Keratinocyte (primary cell): ENCODE results near the gene SORBS1. TPM values are rescaled to one million over a fixed set of nuclear protein-coding genes. Genes with fewer than 3 reads are reported as not detected.

Experiments
- DNase-seq: peaks from one replicate; pipeline ENCODE4 v3.0.0-alpha.2; 2011; ENCODE audit warnings: low read depth, missing footprints, low spot score
- FAIRE-seq: peaks from 2 replicates; lab custom pipeline; 2011; peaks lifted over from hg19 to GRCh38; lab: Jason Lieb, UNC
- H2AFZ ChIP-seq: 2 replicates; pipeline ENCODE4 v1.6.0; 2012; ENCODE audit warnings: low read length, control low read depth, inconsistent platforms; ENCODE audit not compliant: control insufficient read depth
- H3K27ac ChIP-seq: 2 replicates; pipeline ENCODE4 v1.5.1; 2011; ENCODE audit warnings: low read length; ENCODE audit not compliant: control insufficient read depth, insufficient read depth
- H3K27me3 ChIP-seq: 3 replicates; pipeline ENCODE4 v1.6.0; 2011; ENCODE audit warnings: low read length; ENCODE audit not compliant: control insufficient read depth, insufficient read depth; ENCODE audit errors: extremely low read depth
- H3K36me3 ChIP-seq, 2 experiments: 2 replicates in 1 of 2; 3 replicates in 1 of 2; pipeline ENCODE4 v1.5.1; 2011; ENCODE audit warnings: low read length in 2 of 2, mild to moderate bottlenecking in 1 of 2; ENCODE audit not compliant: control insufficient read depth in 2 of 2, insufficient read depth in 2 of 2; ENCODE audit errors: extremely low read depth in 1 of 2
- H3K4me1 ChIP-seq: 3 replicates; pipeline ENCODE4 v1.5.1; 2011; ENCODE audit warnings: low read length; ENCODE audit not compliant: control insufficient read depth, insufficient read depth; ENCODE audit errors: extremely low read depth
- H3K4me2 ChIP-seq: 3 replicates; pipeline ENCODE4 v1.6.0; 2011; ENCODE audit warnings: low read depth, low read length; ENCODE audit not compliant: control insufficient read depth, insufficient read depth; ENCODE audit errors: extremely low read depth
- H3K4me3 ChIP-seq, 3 experiments: fragments of 200-600 bp in 1 of 3; sonication (generic) in 1 of 3; 2 replicates in 2 of 3; 3 replicates in 1 of 3; pipeline ENCODE4 v1.5.1; 2011 to 2016; ENCODE audit warnings: low read length in 3 of 3, mild to moderate bottlenecking in 3 of 3, control low read depth in 2 of 3, inconsistent platforms in 1 of 3, low read depth in 1 of 3, mixed read lengths in 1 of 3, mixed run types in 1 of 3, moderate library complexity in 1 of 3; ENCODE audit not compliant: control insufficient read depth in 2 of 3, insufficient read depth in 2 of 3; ENCODE audit errors: extremely low read depth in 1 of 3
- H3K79me2 ChIP-seq: 2 replicates; pipeline ENCODE4 v1.6.0; 2012; ENCODE audit warnings: low read length; ENCODE audit not compliant: control insufficient read depth, insufficient read depth
- H3K9ac ChIP-seq: 3 replicates; pipeline ENCODE4 v1.6.0; 2011; ENCODE audit warnings: low read length; ENCODE audit not compliant: control insufficient read depth, insufficient read depth; ENCODE audit errors: extremely low read depth
- H3K9me1 ChIP-seq: 3 replicates; pipeline ENCODE4 v1.6.0; 2011; ENCODE audit warnings: low read length; ENCODE audit not compliant: control insufficient read depth, insufficient read depth; ENCODE audit errors: extremely low read depth
- H3K9me3 ChIP-seq: 2 replicates; pipeline ENCODE4 v1.5.1; 2012; ENCODE audit warnings: low read depth, low read length; ENCODE audit not compliant: control insufficient read depth
- H4K20me1 ChIP-seq: 3 replicates; pipeline ENCODE4 v1.6.0; 2011; ENCODE audit warnings: low read length; ENCODE audit not compliant: control insufficient read depth, insufficient read depth; ENCODE audit errors: extremely low read depth
- EZH2 ChIP-seq: IDR thresholded peaks from one replicate; pipeline ENCODE4 v1.6.1; 2012; ENCODE audit warnings: inconsistent platforms, mild to moderate bottlenecking, low read length, moderate library complexity
- dilution Hi-C: fragments of 300-500 bp; cut with MboI; formaldehyde crosslinking; loops from one replicate; pipeline ENCODE4 v1.7.0; 2020; ENCODE audit warnings: low sequenced_read_pairs; ENCODE audit not compliant: extremely low pct_ligation_motif_present
- polyA plus RNA-seq, 5 experiments: library from polyadenylated mRNA; depleted of rRNA in 3 of 5; stranded (reverse) in 3 of 5; stranded (forward) in 1 of 5; unstranded in 1 of 5; fragments of >200 nt; gene quantifications; 1 replicate in 1 of 5; 2 replicates in 3 of 5; 3 replicates in 1 of 5; pipeline versions ENCODE4 v1.2.1 to v1.2.3, GENCODE V29; 2011 to 2012; ENCODE audit warnings: missing spikeins in 2 of 5, low read depth in 1 of 5, low replicate concordance in 1 of 5
- TF ChIP-seq, protein P1 (sequence below), 3 experiments: IDR thresholded peaks in 1 of 3; conservative IDR thresholded peaks in 1 of 3; optimal IDR thresholded peaks in 1 of 3; 2 replicates in 2 of 3; 3 replicates in 1 of 3; pipeline versions ENCODE3 to v1.5.1; 2011; ENCODE audit warnings: low read length in 3 of 3, mild to moderate bottlenecking in 3 of 3, moderate library complexity in 2 of 3, control low read depth in 1 of 3, inconsistent platforms in 1 of 3; ENCODE audit not compliant: insufficient read depth in 2 of 3; ENCODE audit errors: extremely low read depth in 1 of 3

The SORBS1 gene
- polyA plus RNA-seq, 1 donor (not counting 4 experiments of a cell fraction or from before 2014, with no cell fraction given) = 0.42 TPM

DNA sequence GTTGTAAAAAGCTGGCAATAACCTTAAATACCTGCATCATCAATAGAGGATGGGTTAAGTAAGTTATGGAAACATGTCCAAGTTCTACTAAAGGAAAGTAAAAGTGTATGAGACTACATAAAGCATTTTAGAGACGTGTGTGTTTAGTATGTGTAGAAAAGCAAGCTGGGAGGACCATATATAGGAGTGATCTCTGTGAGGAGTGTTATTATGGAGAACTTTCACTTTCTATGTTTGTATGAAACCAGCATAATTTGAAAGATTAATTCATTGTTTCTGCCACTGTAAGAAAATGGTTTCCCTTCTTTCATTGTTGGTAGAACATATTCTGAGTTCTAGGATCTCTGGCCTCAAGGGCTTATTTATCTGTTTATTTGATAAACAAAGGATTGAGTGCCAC lies 251.2 kb downstream of the SORBS1 start:
- DNase-seq = no peak
- no peak for FAIRE-seq
- TF ChIP-seq EZH2 = no peak
- TF ChIP-seq, protein P1, sequence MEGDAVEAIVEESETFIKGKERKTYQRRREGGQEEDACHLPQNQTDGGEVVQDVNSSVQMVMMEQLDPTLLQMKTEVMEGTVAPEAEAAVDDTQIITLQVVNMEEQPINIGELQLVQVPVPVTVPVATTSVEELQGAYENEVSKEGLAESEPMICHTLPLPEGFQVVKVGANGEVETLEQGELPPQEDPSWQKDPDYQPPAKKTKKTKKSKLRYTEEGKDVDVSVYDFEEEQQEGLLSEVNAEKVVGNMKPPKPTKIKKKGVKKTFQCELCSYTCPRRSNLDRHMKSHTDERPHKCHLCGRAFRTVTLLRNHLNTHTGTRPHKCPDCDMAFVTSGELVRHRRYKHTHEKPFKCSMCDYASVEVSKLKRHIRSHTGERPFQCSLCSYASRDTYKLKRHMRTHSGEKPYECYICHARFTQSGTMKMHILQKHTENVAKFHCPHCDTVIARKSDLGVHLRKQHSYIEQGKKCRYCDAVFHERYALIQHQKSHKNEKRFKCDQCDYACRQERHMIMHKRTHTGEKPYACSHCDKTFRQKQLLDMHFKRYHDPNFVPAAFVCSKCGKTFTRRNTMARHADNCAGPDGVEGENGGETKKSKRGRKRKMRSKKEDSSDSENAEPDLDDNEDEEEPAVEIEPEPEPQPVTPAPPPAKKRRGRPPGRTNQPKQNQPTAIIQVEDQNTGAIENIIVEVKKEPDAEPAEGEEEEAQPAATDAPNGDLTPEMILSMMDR (optimal IDR thresholded peaks at IDR 0.05 in 1 of 3, IDR thresholded peaks at IDR 0.05 in 1 of 3, conservative IDR thresholded peaks at IDR 0.05 in 1 of 3; ENCODE audit: extremely low read depth in 1 of 3, insufficient read depth in 2 of 3, low read length in 3 of 3) = no peak
- no peaks in the 10 kb centered on the region for H4K20me1 ChIP-seq
- dilution Hi-C loops = no loop called here
- no peaks in the 10 kb centered on the region for H3K79me2 ChIP-seq
- H3K9me3 ChIP-seq = no peaks in the 10 kb centered on the region
- no peak overlapping the region for H3K4me2 ChIP-seq
- no peaks in the 10 kb centered on the region for H3K36me3 ChIP-seq
- H3K9ac ChIP-seq = no peak overlapping the region
- H3K9me1 ChIP-seq = no peaks in the 10 kb centered on the region
- no peak overlapping the region for H2AFZ ChIP-seq
- H3K4me1 ChIP-seq = peaks cover 14% of the 10 kb centered on the region
- peaks cover 4% of the 10 kb centered on the region for H3K27me3 ChIP-seq
- H3K27ac ChIP-seq = no peak overlapping the region
- no peak overlapping the region for H3K4me3 ChIP-seq

DNA sequence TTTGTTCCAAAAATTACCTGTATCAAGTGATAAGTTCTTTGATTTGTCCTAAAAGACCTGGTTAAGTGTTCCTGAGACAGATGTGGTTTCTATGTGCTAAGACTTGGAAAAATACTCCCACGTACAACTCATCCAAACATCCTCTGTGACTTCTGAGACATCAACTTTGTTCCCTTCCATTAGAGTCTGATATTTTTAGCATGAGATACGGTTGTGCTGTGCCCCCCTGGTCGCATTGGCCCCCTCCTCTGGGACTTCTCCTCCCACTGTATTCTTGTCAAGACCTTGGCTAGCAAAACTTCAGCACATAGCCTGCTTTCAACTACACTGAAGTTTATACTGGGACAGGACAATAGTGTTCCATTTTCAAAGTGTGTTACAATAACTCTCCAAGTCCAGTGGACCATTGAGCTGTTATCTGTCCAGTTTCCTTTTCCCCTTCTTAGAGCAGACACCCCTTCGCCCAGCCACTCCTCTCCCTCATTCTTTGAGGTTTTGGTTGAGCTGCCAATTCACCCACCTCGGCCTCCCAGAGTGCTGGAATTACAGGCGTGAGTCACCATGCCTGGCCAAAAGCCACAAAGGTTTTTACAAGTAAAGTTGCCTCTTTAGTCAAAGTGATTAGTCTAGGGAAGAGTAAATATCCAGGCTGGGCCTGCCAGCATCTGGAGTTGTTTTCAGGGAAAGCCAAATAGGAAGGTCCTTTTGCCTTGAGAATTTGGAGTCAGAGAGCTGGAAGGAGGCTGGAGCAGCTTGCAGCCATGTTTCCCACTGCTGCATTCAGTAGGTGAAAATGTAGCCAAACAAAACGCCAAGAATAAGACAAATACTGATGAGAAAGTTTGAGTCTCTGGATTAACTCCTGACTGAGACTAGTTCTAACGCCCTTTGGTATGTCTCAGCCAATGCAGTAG lies 252.5 kb downstream of the SORBS1 start:
- Histone ChIP-seq H3K9me1 (no peaks in the 10 kb centered on the region), H3K4me2 (peak overlapping the region; percentile 60), H3K27me3 (peaks cover under 1% of the 10 kb centered on the region), H3K36me3 (no peaks in the 10 kb centered on the region), H3K4me3 (no peak overlapping the region), H3K9me3 (no peaks in the 10 kb centered on the region), H3K9ac (no peak overlapping the region), H4K20me1 (no peaks in the 10 kb centered on the region), H3K4me1 (peaks cover 18% of the 10 kb centered on the region), H3K27ac (peak overlapping the region; percentile 29), H3K79me2 (no peaks in the 10 kb centered on the region), H2AFZ (peak overlapping the region; percentile 57)
- FAIRE-seq (peak; percentile 96), DNase-seq (no peak)
- dilution Hi-C loops = no loop called here
- no peak for TF ChIP-seq EZH2
- TF ChIP-seq, protein P1 (optimal IDR thresholded peaks at IDR 0.05 in 1 of 3, IDR thresholded peaks at IDR 0.05 in 1 of 3, conservative IDR thresholded peaks at IDR 0.05 in 1 of 3; ENCODE audit: extremely low read depth in 1 of 3, insufficient read depth in 2 of 3, low read length in 3 of 3) = no peak
